HG03571 (cell line): ENCODE measurements around the gene LSAMP.

ENCODE experiments used
- ATAC-seq: cut with Tn5 transposase; IDR thresholded peaks from one replicate; pipeline ENCODE4 v1.9.1; 2021; ENCODE audit not compliant: unreplicated experiment

The LSAMP gene

DNA sequence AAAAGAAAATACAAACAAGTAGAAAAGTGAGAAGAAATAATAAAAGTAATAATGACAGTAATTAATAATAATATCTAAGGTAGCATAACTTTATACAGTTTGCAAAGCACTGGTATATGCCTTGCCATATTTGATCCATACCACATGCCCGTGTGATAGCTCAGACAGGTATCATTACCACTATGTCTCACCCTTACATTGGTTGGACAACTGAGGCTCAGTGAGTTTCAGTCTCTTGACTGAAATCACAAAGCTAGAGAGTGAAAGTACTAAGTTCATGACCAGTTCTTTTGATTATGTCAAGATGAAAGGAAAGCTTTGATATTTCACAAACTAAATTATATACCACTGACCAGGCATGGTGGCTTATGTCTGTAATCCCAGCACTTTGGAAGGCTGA lies 413.1 kb downstream of the LSAMP start:
- no peak for ATAC-seq

GRCh38 chr3:116030131-116030850 lies 415.0 kb downstream of the LSAMP start:
- ATAC-seq, result no peak

- no peak for ATAC-seq
Observed at GRCh38 chr3:116029266-116029665, 416.0 kb downstream of the LSAMP start.

- no peak for ATAC-seq
Observed at GRCh38 chr3:116028157-116028556, 417.1 kb downstream of the LSAMP start.

DNA sequence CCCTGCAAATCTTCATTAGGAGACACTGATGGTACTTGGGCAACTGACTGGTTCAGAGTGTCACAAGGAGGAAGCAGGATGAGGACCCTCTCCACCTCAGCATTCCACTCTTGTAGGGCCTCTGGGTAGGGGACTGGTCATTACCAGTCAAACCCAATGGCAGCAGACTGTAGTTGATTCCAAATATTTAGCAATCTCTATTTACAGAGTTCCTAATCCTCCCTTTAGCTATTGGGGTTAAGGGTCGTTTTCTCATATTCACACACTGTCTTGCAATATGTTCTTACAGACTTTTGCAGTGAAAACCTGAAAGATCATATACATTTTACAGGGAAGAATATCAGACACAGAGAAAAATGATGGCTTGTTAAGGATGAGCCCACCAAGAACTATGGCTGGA lies 424.3 kb downstream of the LSAMP start:
- ATAC-seq, result no peak

DNA sequence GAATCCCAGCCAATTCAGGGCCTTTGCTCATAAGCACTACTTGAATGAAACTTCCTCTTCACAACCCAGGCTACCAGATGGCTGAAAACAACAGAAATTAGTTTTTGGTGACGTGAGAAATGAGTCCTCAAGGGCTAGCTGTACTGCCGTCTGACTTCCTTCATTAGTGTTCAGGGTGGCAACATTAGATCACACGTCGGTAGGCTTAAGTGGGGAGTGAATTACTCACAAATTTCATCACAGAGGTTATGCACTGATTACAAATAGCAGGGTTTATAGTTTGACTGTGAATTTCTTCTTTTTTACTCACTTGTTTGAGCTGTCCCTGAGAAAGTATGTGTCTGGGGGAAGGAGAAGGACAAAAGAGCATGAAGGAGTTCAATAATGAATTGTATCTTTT lies 424.8 kb downstream of the LSAMP start:
- no peak for ATAC-seq

GRCh38 chr3:116019254-116019763 lies 426.0 kb downstream of the LSAMP start:
- ATAC-seq, result no peak

GRCh38 chr3:116018646-116019045 lies 426.6 kb downstream of the LSAMP start:
- no peak for ATAC-seq

GRCh38 chr3:116015931-116016330 lies 429.4 kb downstream of the LSAMP start:
- no peak for ATAC-seq

- ATAC-seq, result no peak
Observed at GRCh38 chr3:116007000-116007399, 438.3 kb downstream of the LSAMP start.

- ATAC-seq, result no peak
Observed at GRCh38 chr3:116005404-116005803, 439.9 kb downstream of the LSAMP start.

DNA sequence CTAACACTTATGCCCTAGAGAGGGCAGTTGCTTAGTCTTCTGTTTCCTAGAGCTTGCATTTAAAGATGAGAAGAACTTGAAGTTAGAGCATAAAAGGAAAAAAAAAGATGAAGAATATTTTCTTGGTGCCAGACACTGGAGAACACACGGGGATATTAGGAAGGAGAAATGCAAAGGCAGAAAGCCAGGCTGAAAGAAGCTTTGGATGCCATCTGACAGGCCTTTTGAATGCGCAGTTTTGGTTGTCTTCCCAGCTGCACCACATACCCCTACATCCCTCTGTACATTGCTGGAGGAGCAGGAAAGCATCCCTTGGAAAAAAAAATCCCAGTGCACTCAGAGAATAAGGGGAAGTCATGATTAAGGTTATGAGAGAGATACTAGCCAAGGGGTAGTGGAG lies 443.1 kb downstream of the LSAMP start:
- no peak for ATAC-seq

- no peak for ATAC-seq
Observed at GRCh38 chr3:116001151-116001621, 444.1 kb downstream of the LSAMP start.

DNA sequence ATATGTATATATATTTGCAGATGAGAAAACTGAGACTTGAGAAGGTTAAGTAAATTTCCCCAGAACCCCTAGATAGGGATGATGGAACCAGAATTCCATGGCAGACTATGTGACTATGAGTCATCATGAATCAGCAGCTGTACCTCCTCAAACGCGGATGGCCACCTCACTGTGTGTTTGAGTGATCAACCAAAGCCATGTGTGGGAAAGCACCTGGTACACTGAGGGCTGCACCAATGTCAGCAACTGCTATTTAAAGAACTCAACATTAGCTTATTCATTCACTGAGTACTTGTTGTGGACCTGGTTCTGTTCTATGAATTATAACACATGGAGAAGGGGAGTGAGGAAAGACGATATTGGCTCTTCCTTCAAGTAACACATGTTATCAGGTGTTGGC lies 445.0 kb downstream of the LSAMP start:
- peak; percentile 83 for ATAC-seq

DNA sequence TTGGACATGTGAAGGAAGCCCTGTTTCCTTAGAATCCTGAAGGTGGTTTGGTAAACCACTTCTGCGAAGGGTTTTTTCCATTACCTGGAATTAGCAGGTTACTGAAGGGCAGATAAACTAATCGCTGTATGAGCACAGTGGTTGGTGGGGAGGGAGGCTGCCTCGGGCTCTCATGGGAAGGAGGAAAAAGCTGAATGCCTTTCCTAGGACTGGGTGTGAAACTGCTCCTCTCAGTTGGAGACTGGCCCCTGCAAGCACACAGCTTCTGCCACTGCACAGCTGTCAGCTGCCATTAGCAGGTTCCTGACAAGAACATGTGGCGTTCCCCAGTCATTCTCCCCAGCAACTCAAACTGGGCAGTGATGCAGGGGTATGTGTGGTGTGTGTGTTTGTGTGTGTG lies 445.7 kb downstream of the LSAMP start:
- no peak for ATAC-seq

DNA sequence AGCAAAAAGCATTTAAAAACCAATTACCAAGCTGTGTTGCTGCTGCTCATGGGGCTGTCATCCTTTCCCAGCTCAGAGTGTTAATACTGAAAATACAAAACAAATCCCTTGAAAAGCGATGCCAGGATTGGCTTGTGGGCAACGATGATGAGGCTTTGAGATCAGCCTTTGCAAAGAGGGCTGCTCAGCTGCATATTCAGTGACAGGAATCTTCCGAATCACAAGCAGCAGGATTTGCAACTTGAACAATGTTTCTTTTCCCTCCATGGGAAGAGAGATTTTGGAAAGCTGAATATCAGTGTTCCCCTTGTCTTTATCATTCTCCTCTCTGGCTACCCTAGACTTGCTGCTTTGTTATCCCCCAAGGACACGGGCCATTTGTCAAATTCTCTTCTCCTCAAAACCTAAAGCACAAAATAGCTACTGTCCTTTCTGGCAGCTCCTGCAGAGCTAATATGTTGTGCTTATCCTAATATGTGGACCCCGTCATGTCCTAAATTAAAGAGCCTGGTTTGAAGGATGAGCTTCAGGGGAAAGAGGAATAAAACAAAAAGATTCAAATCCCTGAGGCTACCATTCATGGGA lies 446.2 kb downstream of the LSAMP start:
- ATAC-seq, result no peak

GRCh38 chr3:115996420-115997108 lies 448.7 kb downstream of the LSAMP start:
- no peak for ATAC-seq

GRCh38 chr3:115990669-115991068 lies 454.6 kb downstream of the LSAMP start:
- no peak for ATAC-seq

- no peak for ATAC-seq
Observed at GRCh38 chr3:115989684-115990421, 455.4 kb downstream of the LSAMP start.

DNA sequence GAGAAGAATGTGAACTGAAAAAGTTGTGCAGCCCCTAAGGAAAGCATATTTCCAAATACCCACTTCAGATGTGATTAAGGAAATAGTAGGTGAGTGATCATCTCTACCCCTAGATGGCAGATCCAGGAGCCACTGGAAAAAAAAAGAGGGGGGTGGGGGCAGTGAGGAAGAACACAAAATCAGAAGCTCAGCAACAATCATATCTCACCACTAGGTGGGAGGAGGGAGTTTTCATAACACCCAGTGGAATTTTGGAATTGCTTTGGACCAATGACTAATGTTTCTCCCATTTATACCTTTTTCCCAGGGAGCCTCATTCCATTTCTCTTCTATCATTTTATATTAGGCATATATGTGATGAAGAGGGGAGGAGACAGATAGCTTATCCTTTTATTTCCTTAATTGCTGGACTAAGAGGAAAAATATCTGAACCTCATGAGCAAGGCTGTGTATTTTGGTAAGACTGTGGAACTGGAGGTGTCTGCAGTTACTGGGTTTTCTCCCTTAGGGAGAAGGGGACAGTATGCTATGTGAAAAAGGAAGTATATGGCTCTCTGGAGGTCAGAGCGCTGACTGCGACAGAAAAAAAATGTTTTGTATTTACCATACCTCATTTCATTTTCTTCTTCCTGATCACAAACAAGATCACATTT lies 458.6 kb downstream of the LSAMP start:
- no peak for ATAC-seq

- ATAC-seq, result peak; percentile 46
Observed at GRCh38 chr3:115982629-115983028, 462.7 kb downstream of the LSAMP start.
